K562 (cell line): Measurements from ENCODE around the gene IKZF3. TPM values are rescaled to one million over a fixed set of nuclear protein-coding genes. Genes with fewer than 3 reads are reported as not detected.
A peak's percentile ranks its signal among the peaks of the same experiment; 100 is the strongest.

ENCODE experiments used
- CEBPG ChIP-seq, 3 experiments: fragments of 200-800 bp in 1 of 3; sonication (Bioruptor generic) in 1 of 3; sonication (generic) in 1 of 3; formaldehyde crosslinking in 1 of 3; IDR thresholded peaks in 2 of 3; conservative IDR thresholded peaks in 1 of 3; 2 replicates each; pipeline versions ENCODE4 v1.6.1 to v1.8.0; 2016 to 2022; ENCODE audit warnings: missing compliant biosample characterization in 2 of 3, missing genetic modification characterization in 2 of 3, mild to moderate bottlenecking in 1 of 3, missing genetic modification reagents in 1 of 3
- E2F6 ChIP-seq, 2 experiments: IDR thresholded peaks; 2 replicates each; pipeline ENCODE4 v1.6.1; 2011; ENCODE audit warnings: borderline replicate concordance in 1 of 2, control low read depth in 1 of 2, low read depth in 1 of 2, low read length in 1 of 2, mild to moderate bottlenecking in 1 of 2, mixed read lengths in 1 of 2, moderate library complexity in 1 of 2; ENCODE audit not compliant: insufficient read depth in 1 of 2, insufficient read length in 1 of 2, poor library complexity in 1 of 2, severe bottlenecking in 1 of 2; ENCODE audit errors: extremely low read depth in 1 of 2
- ELK3 ChIP-seq: fragments of 450-650 bp; formaldehyde crosslinking; IDR thresholded peaks from 2 replicates; pipeline ENCODE4 v1.4.0; 2020; ENCODE audit warnings: mild to moderate bottlenecking
- GABPB2 ChIP-seq: fragments of 250-450 bp; sonication (Bioruptor Pico); conservative IDR thresholded peaks from 2 replicates; pipeline ENCODE4 v1.5.1; 2021; ENCODE audit warnings: mild to moderate bottlenecking
- NR4A1 ChIP-seq, 2 experiments: fragments of 250-450 bp in 1 of 2; fragments of 450-650 bp in 1 of 2; sonication (Bioruptor Pico) in 1 of 2; IDR thresholded peaks; 2 replicates each; pipeline versions ENCODE4 v1.4.0 to v1.6.1; 2016 to 2020; ENCODE audit warnings: mild to moderate bottlenecking in 2 of 2, missing compliant biosample characterization in 1 of 2, missing genetic modification characterization in 1 of 2, moderate library complexity in 1 of 2
- PHF21A ChIP-seq: fragments of 450-650 bp; IDR thresholded peaks from 2 replicates; pipeline ENCODE4 v1.6.1; 2017; ENCODE audit warnings: low read depth, borderline replicate concordance
- RBM25 ChIP-seq: fragments of 200-400 bp; formaldehyde crosslinking; IDR thresholded peaks from 2 replicates; pipeline ENCODE4 v1.6.1; 2018; ENCODE audit warnings: low read length, low read depth, moderate library complexity; ENCODE audit not compliant: severe bottlenecking
- SMAD4 ChIP-seq: fragments of 250-450 bp; sonication (Bioruptor Pico); conservative IDR thresholded peaks from 2 replicates; pipeline ENCODE4 v1.8.0; 2021; ENCODE audit warnings: inconsistent platforms, mild to moderate bottlenecking, moderate library complexity
- TFAP4 ChIP-seq: sonication (generic); formaldehyde crosslinking; IDR thresholded peaks from 2 replicates; pipeline ENCODE4 v1.8.0; 2022; ENCODE audit warnings: missing genetic modification reagents, mild to moderate bottlenecking, moderate library complexity, borderline replicate concordance
- ZBTB1 ChIP-seq: sonication (generic); formaldehyde crosslinking; IDR thresholded peaks from 2 replicates; pipeline ENCODE4 v1.8.1; 2023; ENCODE audit warnings: missing genetic modification reagents, low read depth, mild to moderate bottlenecking, borderline replicate concordance
- ZBTB7A ChIP-seq: IDR thresholded peaks from 2 replicates; pipeline ENCODE4 v1.6.1; 2011; ENCODE audit warnings: low read depth, mild to moderate bottlenecking, low read length, moderate library complexity, borderline replicate concordance; ENCODE audit not compliant: control insufficient read depth
- ZNF263 ChIP-seq: sonication (generic); formaldehyde crosslinking; IDR thresholded peaks from 2 replicates; pipeline ENCODE4 v1.8.0; 2022; ENCODE audit warnings: mild to moderate bottlenecking, missing genetic modification reagents, borderline replicate concordance
- polyA plus RNA-seq, 8 experiments: library from polyadenylated mRNA; depleted of rRNA in 4 of 8; stranded (reverse) in 5 of 8; unstranded in 3 of 8; fragments of >200 nt; fragmentation: Nextera tagmentation in 2 of 8; fragmentation: Illumina TruSeq in 1 of 8; extraction: Ambion mirVana in 2 of 8; extraction: Trizol in 1 of 8; gene quantifications; 2 replicates each; pipeline versions ENCODE4 v1.2.1 to v1.2.3, GENCODE V29; 2011 to 2014; ENCODE audit warnings: inconsistent platforms in 1 of 8, missing spikeins in 1 of 8
- total RNA-seq, 7 experiments: library from RNA; depleted of rRNA in 6 of 7; stranded (reverse); fragments of >200 nt in 6 of 7; fragmentation: Illumina TruSeq in 2 of 7; extraction: Trizol in 2 of 7; gene quantifications; 2 replicates each; pipeline versions ENCODE4 v1.2.1 to v1.2.3, GENCODE V29; 2011 to 2021; ENCODE audit warnings: low replicate concordance in 1 of 7
- TF ChIP-seq, protein P1 (sequence below): fragments of 250-450 bp; sonication (Bioruptor Pico); IDR thresholded peaks from 2 replicates; pipeline ENCODE4 v1.8.0; 2022; ENCODE audit warnings: moderate library complexity, mild to moderate bottlenecking, inconsistent platforms
- TF ChIP-seq, protein P2 (sequence below): fragments of 250-450 bp; sonication (Bioruptor Pico); IDR thresholded peaks from 2 replicates; pipeline ENCODE4 v1.5.0; 2021; ENCODE audit warnings: mild to moderate bottlenecking, borderline replicate concordance
- TF ChIP-seq, protein P3 (sequence below): sonication (generic); formaldehyde crosslinking; IDR thresholded peaks from 2 replicates; pipeline ENCODE4 v1.9.0; 2022; ENCODE audit warnings: mild to moderate bottlenecking, missing genetic modification reagents

Gene IKZF3
- total and polyA plus RNA-seq, 9 of the 15 experiments (the other 6 are each of a cell fraction or from before 2014, with no cell fraction given) = 0.06 to 1.6 (median 0.62) TPM

GRCh38 chr17:39754161-39754957, 109.8 kb downstream of the IKZF3 start (continued):
- TF ChIP-seq GABPB2 (CRISPR knock-in tag) = no peak
- peak; percentile 80 for TF ChIP-seq ZBTB7A
- TF ChIP-seq, protein P1, sequence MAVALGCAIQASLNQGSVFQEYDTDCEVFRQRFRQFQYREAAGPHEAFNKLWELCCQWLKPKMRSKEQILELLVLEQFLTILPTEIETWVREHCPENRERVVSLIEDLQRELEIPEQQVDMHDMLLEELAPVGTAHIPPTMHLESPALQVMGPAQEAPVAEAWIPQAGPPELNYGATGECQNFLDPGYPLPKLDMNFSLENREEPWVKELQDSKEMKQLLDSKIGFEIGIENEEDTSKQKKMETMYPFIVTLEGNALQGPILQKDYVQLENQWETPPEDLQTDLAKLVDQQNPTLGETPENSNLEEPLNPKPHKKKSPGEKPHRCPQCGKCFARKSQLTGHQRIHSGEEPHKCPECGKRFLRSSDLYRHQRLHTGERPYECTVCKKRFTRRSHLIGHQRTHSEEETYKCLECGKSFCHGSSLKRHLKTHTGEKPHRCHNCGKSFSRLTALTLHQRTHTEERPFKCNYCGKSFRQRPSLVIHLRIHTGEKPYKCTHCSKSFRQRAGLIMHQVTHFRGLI (CRISPR knock-in tag) = no peak
- 0 out of 2 replicates have a peak, but pooled peaks have one; percentile 22 for TF ChIP-seq PHF21A
- TF ChIP-seq, protein P2, sequence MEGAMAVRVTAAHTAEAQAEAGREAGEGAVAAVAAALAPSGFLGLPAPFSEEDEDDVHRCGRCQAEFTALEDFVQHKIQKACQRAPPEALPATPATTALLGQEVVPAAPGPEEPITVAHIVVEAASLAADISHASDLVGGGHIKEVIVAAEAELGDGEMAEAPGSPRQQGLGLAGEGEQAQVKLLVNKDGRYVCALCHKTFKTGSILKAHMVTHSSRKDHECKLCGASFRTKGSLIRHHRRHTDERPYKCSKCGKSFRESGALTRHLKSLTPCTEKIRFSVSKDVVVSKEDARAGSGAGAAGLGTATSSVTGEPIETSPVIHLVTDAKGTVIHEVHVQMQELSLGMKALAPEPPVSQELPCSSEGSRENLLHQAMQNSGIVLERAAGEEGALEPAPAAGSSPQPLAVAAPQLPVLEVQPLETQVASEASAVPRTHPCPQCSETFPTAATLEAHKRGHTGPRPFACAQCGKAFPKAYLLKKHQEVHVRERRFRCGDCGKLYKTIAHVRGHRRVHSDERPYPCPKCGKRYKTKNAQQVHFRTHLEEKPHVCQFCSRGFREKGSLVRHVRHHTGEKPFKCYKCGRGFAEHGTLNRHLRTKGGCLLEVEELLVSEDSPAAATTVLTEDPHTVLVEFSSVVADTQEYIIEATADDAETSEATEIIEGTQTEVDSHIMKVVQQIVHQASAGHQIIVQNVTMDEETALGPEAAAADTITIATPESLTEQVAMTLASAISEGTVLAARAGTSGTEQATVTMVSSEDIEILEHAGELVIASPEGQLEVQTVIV = no peak
- peak; percentile 92 for TF ChIP-seq E2F6 (IDR thresholded peaks at IDR 0.05; ENCODE audit: borderline replicate concordance in 1 of 2, extremely low read depth in 1 of 2, insufficient read depth in 1 of 2, insufficient read length in 1 of 2, low read depth in 1 of 2, low read length in 1 of 2, poor library complexity in 1 of 2, severe bottlenecking in 1 of 2)
- TF ChIP-seq, protein P3, sequence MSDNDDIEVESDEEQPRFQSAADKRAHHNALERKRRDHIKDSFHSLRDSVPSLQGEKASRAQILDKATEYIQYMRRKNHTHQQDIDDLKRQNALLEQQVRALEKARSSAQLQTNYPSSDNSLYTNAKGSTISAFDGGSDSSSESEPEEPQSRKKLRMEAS (CRISPR knock-in tag) = peak; percentile 70
- peak; percentile 82; the same call in 1 of the 2 replicates for TF ChIP-seq NR4A1 (CRISPR knock-in tag; IDR thresholded peaks at IDR 0.05)
- TF ChIP-seq NR4A1 (tag; IDR thresholded peaks at IDR 0.05) = no peak
- TF ChIP-seq TFAP4 (CRISPR knock-in tag) = peak; percentile 40; the same call in 1 of the 2 replicates
- peak; percentile 51 for TF ChIP-seq RBM25
- no peak for TF ChIP-seq CEBPG (CRISPR knock-in tag; IDR thresholded peaks at IDR 0.05)
- no peak for TF ChIP-seq CEBPG (tag; conservative IDR thresholded peaks at IDR 0.05 in 1 of 2, IDR thresholded peaks at IDR 0.05 in 1 of 2)
- peak; percentile 85 for TF ChIP-seq SMAD4 (CRISPR knock-in tag)
- no peak for TF ChIP-seq ZNF263 (CRISPR knock-in tag)
- no peak for TF ChIP-seq ELK3 (CRISPR knock-in tag)
- TF ChIP-seq ZBTB1 (CRISPR knock-in tag) = peak; percentile 53; the same call in 1 of the 2 replicates
